Lower leg skin (tissue), 4 donors: ENCODE data around the gene SLC22A4. TPM values are rescaled to one million over a fixed set of nuclear protein-coding genes. Genes with fewer than 3 reads are reported as not detected.
A peak's percentile ranks its signal among the peaks of the same experiment; 100 is the strongest.

Source experiments
- DNase-seq, 2 donors: peaks; one replicate each; pipeline ENCODE4 v3.0.0-alpha.2; 2019; ENCODE audit warnings: low spot score in 2 of 2
- H3K4me3 ChIP-seq: fragments of 200-600 bp; sonication (generic); 2 replicates; pipeline ENCODE4 v1.5.1; 2017; ENCODE audit warnings: mild to moderate bottlenecking, low read depth; ENCODE audit not compliant: poor library complexity, severe bottlenecking
- CTCF ChIP-seq, 3 donors: fragments of 450-650 bp; IDR thresholded peaks; one replicate each; pipeline ENCODE4 v1.5.1; 2016; ENCODE audit warnings: antibody characterized with exemption in 3 of 3, mild to moderate bottlenecking in 3 of 3, moderate library complexity in 2 of 3
- POLR2A ChIP-seq, 2 donors: fragments of 450-650 bp; IDR thresholded peaks; one replicate each; pipeline ENCODE4 v1.6.1; 2016 to 2017; ENCODE audit warnings: antibody characterized with exemption in 2 of 2, mild to moderate bottlenecking in 1 of 2, moderate library complexity in 1 of 2
- WGBS, 2 donors: methylation state at CpG; one replicate each; pipeline ENCODE4 v1.1.5; 2018; 5-methylcytosine and 5-hydroxymethylcytosine counted together
- intact Hi-C: fragments of 100-400 bp; cut with DNase I; formaldehyde crosslinking; loops from one replicate; pipeline ENCODE4 v1.15.0; 2023; ENCODE audit warnings: low total_unique reads
- total RNA-seq, 4 donors: library from RNA; depleted of rRNA; stranded (reverse); fragments of >200 nt; gene quantifications; one replicate each; pipeline ENCODE4 v1.1.0, GENCODE V29; 2016

SLC22A4 gene
- total RNA-seq, 4 donors from 2014 or later = 0.27 to 1.8 (median 1.8) TPM

DNA sequence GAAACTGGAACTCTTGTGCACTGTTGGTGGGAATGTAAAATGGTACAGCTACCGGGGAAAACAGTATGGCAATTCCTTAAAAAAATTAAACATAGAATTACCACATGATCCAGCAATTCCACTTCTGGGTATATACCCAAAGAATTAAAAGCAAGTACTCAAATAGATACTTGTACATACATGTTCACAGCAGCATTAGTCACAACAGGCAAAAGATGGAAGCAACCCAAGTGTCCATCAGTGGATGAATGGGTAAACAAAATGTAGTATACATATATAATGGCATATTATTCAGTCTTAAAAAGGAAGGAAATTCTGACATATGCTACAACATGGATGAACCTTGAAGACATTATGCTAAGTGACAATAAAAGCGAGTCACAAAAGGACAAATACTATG lies 67.9 kb downstream of the SLC22A4 start:
- TF ChIP-seq POLR2A (IDR thresholded peaks at IDR 0.05) (no peak), CTCF (IDR thresholded peaks at IDR 0.05) (no peak)
- DNase-seq = no peak
- 95 to 97% methylated on average over 2 of the region's 2 CpGs for WGBS, 2 donors
- intact Hi-C loops = loop anchor here (10.0 kb wide), 1 partner anchor 297 kb away; the partner anchor contains the start of gene IL3
- no peak overlapping the region for H3K4me3 ChIP-seq

DNA sequence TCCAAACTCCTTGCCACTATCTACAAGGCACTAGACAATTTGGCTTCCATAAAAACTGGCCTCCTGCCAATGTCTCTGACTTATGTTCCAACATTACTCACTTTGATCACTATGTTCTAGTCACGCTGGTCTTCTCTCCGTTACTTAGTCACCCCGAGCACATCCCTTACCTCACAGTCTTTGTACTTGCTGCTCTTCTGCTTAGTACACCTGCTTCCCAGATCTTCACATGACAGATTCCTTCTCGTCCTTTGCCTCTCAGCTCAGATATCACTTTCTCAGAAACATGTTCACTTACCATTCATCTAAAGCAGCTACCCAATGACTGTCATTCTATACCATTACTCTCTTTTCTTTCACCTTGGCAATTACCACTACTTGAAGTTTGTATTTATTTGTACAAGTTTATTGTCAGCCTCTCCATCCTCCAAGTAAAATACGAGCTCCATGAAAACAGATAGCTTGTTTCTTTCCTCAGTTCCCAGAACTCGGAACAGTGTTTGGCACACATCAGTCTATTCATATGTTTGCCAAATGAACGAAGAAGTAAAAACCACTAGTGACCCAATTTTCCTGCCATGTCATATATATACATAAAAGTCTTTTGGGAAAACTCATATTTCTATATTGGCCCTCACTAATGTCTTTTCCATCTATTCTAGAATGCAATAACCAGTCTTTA lies 69.4 kb downstream of the SLC22A4 start:
- WGBS, 2 donors = 27 to 40% methylated on average over 7 of the region's 7 CpGs
- TF ChIP-seq CTCF (IDR thresholded peaks at IDR 0.05) (no peak), POLR2A (IDR thresholded peaks at IDR 0.05) (no peak)
- intact Hi-C loops = loop anchor here (10.0 kb wide), 1 partner anchor 299 kb away; the partner anchor contains the start of gene IL3
- no peak overlapping the region for H3K4me3 ChIP-seq
- DNase-seq = peak in 1 of 2 donors; percentile 69

DNA sequence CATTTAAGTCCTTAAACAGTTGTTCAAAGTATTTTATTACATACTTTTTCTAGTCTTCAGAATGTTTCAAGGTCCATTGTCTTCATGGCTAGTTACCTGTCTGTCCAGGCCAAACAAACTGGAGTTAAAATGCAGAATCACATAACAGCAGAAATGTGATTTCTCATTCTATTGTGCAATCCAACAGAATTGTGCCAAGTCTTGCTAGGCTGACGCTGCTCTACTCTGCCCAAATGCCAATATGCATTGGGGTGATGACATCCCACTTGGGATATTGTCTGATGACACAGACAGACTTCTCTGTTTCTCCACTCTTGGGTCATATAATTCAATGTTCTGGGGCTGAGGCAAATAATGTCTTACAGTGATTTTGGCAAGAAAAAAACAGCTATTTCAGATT lies 70.1 kb downstream of the SLC22A4 start:
- no peak for DNase-seq
- TF ChIP-seq POLR2A (IDR thresholded peaks at IDR 0.05) = no peak
- TF ChIP-seq CTCF (IDR thresholded peaks at IDR 0.05) = no peak
- no peak overlapping the region for H3K4me3 ChIP-seq
- intact Hi-C loops = loop anchor here (10.0 kb wide), 1 partner anchor 300 kb away; the partner anchor contains the start of gene IL3
- WGBS, 2 donors = 19 to 50% methylated on average over 1 of the region's 1 CpG

GRCh38 chr5:132365213-132365612 lies 71.0 kb downstream of the SLC22A4 start:
- no peak for DNase-seq
- 83 to 90% methylated on average over 6 of the region's 6 CpGs for WGBS, 2 donors

GRCh38 chr5:132368186-132368585 lies 74.0 kb downstream of the SLC22A4 start:
- no peak for DNase-seq
- intact Hi-C loops = loop anchor here (10.0 kb wide), 1 partner anchor 303 kb away; the partner anchor contains the start of gene IL3
- TF ChIP-seq POLR2A (IDR thresholded peaks at IDR 0.05) (no peak), CTCF (IDR thresholded peaks at IDR 0.05) (no peak)
- WGBS, 2 donors = 88 to 92% methylated on average over 4 of the region's 4 CpGs
- no peak overlapping the region for H3K4me3 ChIP-seq

More at GRCh38 chr5:132365213-132365612, 71.0 kb downstream of the SLC22A4 start:
- intact Hi-C loops = loop anchor here (10.0 kb wide), 1 partner anchor 300 kb away; the partner anchor contains the start of gene IL3
- H3K4me3 ChIP-seq = no peak overlapping the region
- TF ChIP-seq POLR2A (IDR thresholded peaks at IDR 0.05) (no peak), CTCF (IDR thresholded peaks at IDR 0.05) (no peak)
